Fibroblast of pulmonary artery (primary cell): ENCODE data around the gene MTHFS.

ENCODE experiments used
- DNase-seq: peaks from one replicate; pipeline ENCODE4 v3.0.0-alpha.2; 2010; ENCODE audit warnings: low read depth
- H3K4me3 ChIP-seq: replicated peaks from 2 replicates; pipeline ENCODE4 v1.5.1; 2011; ENCODE audit warnings: low read depth, mild to moderate bottlenecking, control low read depth, low read length, moderate library complexity
- TF ChIP-seq, protein P1 (sequence below): IDR thresholded peaks from 2 replicates; pipeline ENCODE4 v1.5.1; 2011; ENCODE audit warnings: mild to moderate bottlenecking, control low read depth, low read length, inconsistent platforms; ENCODE audit errors: missing control alignments

MTHFS gene

DNA sequence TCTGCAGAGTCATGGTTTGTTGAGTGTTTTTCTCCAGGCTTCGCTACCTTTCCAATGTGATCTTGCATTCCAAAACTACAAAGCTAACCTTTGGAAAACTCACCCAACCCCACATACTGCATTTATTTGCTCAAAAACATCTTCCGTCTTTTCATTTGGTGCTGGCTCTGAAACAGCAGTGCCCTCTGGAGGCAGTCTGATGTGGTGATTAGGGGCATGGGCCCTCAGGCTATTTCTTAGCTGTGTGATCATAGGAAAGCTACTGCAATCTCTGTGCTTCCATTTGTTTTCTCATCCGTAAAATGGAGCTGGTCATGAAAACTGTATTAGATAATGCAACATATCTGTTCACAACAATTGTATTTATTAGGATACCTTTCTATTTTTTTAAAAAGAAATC, 47.0 kb downstream of the MTHFS start:
- TF ChIP-seq, protein P1, sequence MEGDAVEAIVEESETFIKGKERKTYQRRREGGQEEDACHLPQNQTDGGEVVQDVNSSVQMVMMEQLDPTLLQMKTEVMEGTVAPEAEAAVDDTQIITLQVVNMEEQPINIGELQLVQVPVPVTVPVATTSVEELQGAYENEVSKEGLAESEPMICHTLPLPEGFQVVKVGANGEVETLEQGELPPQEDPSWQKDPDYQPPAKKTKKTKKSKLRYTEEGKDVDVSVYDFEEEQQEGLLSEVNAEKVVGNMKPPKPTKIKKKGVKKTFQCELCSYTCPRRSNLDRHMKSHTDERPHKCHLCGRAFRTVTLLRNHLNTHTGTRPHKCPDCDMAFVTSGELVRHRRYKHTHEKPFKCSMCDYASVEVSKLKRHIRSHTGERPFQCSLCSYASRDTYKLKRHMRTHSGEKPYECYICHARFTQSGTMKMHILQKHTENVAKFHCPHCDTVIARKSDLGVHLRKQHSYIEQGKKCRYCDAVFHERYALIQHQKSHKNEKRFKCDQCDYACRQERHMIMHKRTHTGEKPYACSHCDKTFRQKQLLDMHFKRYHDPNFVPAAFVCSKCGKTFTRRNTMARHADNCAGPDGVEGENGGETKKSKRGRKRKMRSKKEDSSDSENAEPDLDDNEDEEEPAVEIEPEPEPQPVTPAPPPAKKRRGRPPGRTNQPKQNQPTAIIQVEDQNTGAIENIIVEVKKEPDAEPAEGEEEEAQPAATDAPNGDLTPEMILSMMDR = peak; percentile 91
- no peak overlapping the region for H3K4me3 ChIP-seq
- DNase-seq = peak; percentile 69

DNA sequence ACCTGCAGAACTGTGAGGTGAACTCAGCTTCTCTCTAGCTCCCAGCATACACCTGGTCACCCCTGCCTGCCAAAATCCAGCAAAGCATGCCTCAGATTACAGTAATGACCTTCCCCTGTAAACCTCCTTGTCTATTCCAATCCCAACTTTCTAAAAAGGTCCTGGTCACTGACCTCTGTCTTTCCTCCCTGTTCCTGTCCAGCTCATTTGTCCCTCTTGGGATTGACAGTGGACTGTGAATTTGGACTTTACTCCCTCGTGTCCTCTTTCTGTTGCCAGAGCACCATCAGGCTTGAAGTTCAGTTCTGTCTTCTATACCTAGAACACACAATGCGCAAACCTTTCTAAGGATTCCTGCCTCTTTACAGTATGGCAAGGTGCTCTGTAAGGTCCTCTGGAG, 50.3 kb downstream of the MTHFS start:
- H3K4me3 ChIP-seq = no peak overlapping the region
- no peak for DNase-seq
- TF ChIP-seq, protein P1 = no peak

DNA sequence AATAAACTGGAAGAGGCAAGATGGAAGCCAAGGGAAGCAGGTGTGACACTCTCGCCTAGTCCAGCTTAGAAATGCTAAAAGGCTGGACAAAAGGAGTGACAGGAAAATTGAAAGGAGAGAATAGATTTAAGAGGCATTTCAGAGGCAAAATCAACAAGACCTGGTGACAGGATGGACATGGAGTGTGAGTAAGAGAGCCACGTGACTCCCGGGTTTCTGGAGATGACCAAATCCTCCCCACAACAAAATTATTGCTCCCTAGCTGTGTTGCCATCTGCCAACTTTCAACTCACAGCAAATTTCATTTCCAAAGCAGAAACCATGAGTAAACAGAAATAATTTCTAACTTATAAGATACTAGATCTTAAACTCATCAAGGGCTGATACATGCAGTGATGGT, 52.6 kb downstream of the MTHFS start:
- no peak for DNase-seq
- TF ChIP-seq, protein P1 = no peak
- H3K4me3 ChIP-seq = no peak overlapping the region

DNA sequence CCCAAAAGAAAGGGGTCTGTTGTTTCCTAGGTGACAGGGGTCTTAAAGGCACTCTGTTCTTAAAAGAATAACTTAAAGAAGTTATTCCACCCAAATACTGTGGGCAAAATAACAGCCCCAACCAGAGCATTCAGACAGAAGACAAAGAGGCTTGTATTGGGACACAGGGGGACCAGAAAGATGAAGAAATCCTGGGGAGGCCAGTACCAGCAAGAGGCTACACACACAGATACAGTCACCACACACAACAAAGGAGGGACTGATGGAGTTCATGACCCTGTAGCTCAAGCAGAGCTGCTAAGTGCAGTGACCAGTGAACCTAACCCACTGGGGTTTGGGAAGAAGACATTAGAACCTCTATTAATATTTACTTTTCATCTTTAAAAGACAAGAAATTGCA, 59.0 kb downstream of the MTHFS start:
- H3K4me3 ChIP-seq = no peak overlapping the region
- TF ChIP-seq, protein P1 = no peak
- no peak for DNase-seq

DNA sequence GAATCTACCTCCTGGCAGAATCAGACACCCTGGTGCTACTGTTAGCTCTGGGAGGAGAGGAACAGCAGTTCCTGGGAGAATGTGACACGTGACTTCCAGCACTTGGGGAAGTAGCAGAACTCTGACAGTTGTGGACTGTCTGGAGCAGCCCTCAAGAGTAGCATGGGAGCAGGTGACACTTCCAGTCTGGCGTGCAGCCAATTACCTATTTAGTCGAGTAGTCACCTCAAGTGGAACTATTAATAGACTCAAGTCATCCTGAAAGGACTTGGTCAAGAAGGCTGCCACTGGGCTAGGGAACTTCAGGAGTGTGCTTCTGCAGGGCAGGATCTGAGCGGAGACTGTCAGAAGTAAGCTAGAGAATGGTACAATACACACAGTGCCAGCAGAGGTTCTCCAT, 62.3 kb downstream of the MTHFS start:
- DNase-seq = no peak
- TF ChIP-seq, protein P1 = no peak
- no peak overlapping the region for H3K4me3 ChIP-seq

DNA sequence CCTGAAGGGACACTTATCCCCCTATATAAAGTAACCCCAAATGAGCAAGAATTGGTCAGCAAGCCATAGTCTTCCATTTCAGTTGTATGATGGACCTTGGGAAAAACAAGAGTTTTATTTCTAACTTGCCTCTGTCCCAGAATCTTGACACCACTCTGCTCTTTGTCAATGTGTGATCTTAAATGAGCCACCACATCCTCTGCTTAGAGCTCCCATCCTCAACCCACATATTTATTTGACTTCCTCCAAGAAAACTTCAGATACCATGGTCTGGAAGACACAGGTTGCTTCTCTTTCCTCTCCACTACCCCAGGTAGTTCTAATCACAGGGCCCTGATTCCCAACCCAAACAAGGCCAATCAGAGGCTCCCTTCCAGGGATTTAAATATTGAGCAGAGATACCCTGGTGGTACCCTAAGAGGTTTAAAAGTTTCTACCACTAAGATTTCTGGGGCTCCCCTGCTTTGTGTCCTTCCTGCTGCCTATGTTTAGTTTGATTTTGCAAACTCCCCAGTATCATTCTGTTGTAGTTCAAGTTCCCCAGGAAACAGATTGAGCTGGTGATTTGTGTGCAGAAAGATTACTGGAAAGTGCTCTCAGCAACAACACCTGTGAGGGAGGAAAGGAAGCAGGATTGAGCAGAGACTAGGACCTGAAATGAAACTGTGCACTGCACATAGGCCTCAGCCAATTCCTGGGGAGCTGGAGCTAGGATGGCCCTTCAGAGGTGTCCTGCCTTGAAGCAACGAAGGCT, 64.3 kb downstream of the MTHFS start:
- no peak for DNase-seq
- H3K4me3 ChIP-seq = no peak overlapping the region
- TF ChIP-seq, protein P1 = no peak

DNA sequence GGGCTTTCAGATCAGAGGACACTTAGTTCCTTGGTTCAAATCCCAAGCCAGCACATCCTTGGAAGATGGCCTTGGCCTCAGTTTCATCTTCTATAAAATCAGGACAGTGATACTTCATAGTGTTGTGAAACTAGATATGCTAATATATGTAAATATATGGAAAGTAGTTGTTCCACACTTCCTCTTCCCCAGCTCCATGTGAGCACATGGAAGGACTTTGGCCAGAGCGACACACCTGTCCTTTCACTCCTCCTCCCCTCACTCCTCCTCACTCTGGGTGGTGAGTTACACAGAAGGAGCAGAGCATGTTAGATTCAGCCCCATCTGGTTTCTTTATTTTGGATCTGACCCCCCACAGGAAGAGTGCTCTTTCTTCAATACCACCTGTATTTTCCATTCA, 65.2 kb downstream of the MTHFS start:
- DNase-seq = no peak
- TF ChIP-seq, protein P1 = no peak
- no peak overlapping the region for H3K4me3 ChIP-seq
